T-helper 9 cell (primary cell): ENCODE results near the gene PPIL6.
A peak's percentile ranks its signal among the peaks of the same experiment; 100 is the strongest.
"Not testable (repeated sequence)": the region's sequence is repeated elsewhere in the genome, so short reads cannot be mapped to it uniquely, and the experiment has no call there.

Source experiments
- DNase-seq: peaks from one replicate; pipeline ENCODE4 v3.0.0-alpha.2; 2020

PPIL6 gene

GRCh38 chr6:109393157-109393885 lies 47.1 kb downstream of the PPIL6 start:
- DNase-seq = no peak

DNA sequence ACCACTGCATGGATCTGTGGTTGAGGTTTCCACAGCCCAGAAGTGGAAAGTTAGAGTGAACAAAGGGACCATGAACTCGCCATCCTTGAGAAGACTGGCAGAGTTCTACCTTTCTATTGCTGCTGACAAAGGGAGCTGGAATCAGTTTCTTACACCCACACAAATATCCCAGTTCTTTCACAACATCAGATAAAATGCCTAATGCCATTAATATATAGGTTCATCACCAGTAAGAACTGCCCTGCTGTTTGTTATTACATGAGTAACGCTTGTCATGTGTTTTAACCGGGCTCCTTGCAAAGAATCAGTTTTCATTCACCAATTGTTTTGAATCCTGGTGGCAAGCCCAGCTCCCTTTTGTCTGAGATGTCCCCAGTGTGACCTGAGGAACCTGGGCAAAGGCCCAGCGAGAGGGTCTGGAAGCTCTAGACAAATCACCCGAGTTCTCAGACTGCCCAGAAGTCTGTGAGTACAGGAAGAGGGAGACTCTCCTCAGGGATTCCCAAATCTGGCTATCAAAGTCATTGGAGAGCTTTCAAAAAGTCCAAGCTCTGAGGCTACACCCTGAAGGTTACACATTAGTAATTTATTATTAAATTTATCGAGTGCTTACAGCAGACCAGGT lies 50.7 kb downstream of the PPIL6 start:
- DNase-seq = no peak

DNA sequence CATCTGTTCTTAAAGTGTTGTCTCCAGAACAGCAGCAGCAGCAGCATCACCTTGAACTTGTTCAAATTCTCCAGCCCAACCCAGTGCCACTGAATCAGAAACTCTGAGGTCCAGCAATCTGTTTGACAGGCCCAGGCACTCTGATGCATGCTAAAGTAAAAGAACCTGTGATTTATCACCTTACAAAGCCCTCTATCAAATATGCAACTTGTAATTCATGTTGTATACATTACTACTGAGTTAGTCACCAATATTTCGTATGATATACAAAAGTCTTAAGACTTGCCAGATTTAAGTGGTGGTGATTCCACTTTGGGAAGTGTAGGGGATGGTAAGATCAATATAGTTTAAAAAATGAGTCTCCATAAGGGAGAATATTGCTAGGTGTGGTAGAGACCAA lies 52.2 kb downstream of the PPIL6 start:
- DNase-seq = no peak

- no peak for DNase-seq
Observed at GRCh38 chr6:109383438-109383940, 56.9 kb downstream of the PPIL6 start.

DNA sequence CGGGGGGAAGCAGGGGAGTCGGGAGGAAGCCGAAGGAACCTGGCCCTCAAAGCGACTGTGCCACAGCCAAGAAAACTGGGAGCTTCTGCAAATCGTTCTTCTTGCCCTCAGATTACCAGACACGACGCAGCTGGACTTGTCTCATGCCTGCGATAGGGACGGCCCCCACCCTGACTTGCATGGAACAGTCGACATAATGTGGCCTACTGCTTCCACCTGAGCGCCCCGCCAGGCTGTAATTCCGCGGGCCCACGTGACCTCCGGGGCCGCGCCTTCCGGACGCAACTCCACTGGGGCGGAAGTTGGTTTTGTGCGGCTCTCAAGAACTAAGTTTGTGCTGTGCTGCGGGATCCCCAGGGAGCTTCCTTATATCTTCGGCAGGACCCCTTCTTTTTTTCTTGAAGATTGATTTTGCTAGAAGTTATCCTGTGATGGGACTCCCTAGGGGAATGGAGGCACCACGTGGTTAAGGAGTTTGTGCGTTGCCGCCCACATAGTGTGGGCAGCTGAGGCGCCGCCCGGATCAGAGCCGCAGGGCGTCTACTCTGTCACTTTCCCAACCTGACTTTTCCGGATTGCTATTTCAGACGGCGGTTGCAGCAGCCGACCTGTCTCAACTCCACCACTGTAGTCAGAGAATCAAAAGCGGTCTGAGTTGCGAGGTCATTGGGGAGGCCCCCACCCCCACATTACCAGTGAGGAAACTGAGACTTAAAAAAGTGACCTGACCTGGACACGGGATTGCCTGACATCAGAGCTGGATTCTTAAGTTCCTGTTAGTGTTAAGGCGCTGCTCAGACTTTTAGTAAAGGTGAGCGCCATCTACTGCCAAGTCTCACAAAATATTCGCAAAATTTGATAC lies 57.6 kb downstream of the PPIL6 start:
- DNase-seq = peak; percentile 86

DNA sequence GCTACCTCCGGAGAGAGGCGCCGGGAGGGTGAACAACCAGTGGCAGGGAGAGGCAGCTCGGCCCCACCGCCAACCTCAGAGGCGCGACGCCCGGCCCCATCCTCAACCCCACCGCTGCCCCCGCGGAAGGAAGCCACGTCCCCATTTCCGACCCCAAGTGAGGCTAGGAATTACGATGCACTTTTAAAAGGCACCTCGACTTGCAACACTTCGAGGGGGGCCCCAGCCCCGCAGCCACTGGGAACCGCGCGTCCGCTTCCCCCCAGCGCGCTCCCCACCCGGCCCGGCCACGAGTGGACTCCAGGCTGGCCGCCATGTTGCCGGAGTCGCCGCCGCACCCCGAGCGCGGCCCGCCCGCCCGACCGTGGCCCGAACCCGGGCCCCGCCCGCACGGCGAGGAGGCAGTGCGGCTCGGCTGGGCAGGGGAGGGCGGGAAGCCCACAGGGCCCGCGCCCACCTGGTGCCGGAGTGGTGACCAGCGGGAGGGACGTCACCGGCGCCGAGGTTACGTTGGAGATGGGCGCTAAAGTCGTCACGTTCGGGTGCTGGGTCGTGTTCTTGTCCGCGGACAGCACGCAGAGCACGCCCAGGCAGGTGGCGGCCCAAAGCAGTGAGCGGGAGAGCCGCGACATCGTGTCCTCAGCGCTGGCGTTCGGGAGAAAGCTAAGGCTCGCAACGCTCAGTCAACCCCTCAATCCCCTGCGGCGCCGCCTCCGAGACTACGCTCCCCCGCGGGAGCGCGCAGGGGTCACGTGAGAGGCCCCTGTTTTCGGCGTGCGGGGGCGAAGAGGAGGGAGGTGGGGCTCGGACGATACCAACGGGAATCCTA lies 58.5 kb downstream of the PPIL6 start, which contains the start of gene CD164:
Gene CD164 (minus strand): TSS at position 721 of the 829 bp plus-strand sequence. CDS start 89 bp downstream, at position 632.
- peak; percentile 93 for DNase-seq

GRCh38 chr6:109381061-109381746 lies 59.2 kb downstream of the PPIL6 start:
- DNase-seq = no peak

DNA sequence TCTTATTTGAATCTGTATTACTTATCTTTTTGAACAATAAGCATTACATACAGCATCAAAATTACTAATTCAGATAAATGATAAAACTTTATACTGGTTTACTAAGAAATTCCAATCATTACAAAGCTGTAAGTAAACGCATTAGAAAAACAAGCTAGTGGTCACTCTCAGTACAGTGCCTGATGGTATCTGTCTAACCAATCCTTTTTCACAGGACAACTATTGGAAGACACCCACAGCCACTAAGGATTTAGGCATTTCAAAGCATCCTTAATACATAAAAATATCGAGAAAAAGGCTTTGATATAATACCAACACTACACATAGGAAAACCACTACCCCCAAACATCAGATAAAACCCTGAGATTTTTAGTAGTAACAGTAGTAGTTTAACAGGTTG lies 60.7 kb downstream of the PPIL6 start:
- no peak for DNase-seq

DNA sequence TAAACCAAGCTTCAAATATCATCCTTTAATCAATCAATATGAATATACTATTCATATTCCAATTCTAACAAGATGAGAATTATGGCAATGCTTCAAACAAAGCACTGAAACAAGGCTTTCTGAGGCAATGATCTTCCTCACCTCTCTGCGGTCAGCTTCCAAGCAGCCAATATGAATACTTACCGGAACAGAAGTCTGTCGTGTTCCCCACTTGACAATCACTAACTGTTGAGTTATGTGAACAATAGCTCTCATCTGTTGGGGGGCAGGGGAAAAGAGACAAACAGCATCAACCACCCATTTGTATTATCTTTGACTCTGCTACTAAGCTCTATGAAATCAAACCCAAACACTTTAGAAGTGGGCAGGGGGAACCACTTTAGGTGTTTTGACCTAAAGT lies 62.7 kb downstream of the PPIL6 start:
- no peak for DNase-seq

- DNase-seq = no peak
Observed at GRCh38 chr6:109374326-109374892, 66.0 kb downstream of the PPIL6 start.

DNA sequence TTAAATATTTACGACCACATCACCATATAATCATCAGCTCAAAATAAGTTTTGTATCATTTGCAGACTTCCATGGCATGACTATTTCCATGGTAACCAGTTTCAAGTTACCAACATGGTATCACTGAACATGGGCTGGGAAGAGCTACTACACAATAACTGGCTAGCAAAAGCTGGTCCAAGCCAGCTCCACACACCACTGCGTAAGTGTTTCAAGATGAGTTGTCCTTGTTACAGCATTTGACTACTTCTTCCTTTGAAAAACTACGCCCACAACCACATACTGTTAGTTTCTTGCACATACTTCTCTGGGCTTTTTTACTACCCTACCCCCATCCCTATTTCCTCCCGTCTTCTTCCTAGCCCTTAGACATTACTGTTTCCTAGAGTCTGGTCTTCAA lies 66.7 kb downstream of the PPIL6 start:
- DNase-seq = no peak

DNA sequence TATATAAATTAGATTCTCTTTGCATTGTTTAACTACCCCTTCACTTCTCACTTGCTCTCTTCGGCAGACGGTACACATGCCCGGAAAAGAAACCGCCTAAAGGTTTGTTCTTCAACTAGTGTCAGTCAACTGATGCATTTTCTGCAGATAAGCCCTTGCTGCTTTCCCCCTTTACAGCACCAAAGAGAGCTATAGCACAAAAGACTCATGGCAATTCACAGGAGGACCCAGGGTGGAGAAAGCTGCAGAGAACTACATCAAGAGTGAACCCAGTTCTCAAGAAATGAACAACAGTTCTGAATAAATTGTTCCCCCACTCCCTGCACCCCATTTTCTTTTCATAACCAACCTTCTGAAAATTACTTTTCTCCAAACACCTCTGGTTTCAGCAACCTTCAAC lies 67.1 kb downstream of the PPIL6 start:
- DNase-seq = no peak

DNA sequence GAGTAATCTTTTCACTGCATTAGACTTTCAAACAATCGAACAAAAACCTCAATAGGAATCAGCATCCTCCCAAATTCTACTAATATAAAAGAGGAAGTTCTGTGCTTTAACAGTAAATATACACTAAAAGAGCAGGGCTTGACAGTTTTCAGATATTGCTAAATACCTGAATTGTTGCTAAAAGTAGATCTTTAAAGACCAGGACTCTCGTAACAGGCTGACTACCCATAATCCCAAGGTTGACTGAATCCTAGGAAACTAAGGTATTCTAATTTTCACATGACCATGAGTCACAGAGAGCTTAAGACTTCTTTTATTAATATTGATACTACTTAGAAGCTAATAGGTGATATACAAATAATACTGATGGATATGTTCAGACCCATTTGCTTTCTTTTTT lies 68.3 kb downstream of the PPIL6 start:
- DNase-seq = no peak

DNA sequence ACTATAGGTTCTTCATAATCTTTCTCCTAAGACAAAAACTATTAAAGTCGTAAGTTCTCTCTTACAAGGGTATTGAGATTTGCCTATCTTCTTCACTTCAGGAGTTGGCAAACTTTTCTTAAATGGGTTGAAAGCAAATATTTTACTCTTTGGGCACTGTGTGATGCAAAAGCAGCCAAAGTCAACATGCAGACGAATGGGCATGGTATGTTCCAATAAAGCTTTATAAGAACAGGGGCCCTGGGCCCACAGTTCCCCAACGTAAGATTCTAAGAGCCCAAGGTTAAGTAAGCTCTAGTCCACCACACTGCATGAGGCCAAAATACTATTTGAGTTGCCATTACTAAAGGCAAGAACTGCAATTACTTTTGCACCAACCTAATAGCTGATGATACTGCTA lies 69.6 kb downstream of the PPIL6 start:
- DNase-seq = no peak

DNA sequence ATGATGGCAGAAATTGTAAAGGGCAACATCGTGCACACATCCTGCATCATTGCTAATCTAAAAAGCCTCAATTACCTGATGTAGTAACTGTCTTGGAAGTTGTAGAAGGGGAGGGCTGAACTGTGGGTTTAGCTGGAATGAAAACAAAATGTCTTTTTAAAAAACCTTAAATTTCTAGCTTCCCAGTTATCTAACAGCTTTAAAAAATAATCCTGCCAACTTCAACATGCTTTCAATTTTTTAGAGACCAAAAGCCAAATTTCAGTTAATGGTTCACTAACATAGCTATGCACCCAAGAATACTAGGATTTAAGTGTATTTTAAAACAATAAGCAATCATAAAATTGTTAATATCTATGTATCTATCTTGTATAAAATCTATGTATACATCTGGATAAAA lies 70.1 kb downstream of the PPIL6 start:
- no peak for DNase-seq

DNA sequence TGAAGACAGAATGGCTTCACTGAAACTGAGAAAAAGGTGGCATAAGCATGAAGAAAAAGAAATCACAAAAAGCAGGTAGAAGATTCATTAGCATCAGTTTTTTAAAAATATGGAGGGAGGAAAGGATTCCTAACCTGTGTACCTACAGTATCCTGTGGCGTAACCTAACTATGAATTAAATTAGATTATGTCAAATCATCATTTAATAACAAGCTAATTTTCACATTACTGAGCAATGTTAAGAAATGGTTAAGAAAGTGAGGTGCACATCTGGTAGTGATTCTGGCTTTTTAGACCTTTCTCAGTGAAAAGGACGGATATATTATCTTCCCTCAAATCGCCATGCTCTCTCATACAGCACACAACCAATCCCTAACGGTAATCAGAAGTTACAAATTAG lies 70.7 kb downstream of the PPIL6 start:
- no peak for DNase-seq

DNA sequence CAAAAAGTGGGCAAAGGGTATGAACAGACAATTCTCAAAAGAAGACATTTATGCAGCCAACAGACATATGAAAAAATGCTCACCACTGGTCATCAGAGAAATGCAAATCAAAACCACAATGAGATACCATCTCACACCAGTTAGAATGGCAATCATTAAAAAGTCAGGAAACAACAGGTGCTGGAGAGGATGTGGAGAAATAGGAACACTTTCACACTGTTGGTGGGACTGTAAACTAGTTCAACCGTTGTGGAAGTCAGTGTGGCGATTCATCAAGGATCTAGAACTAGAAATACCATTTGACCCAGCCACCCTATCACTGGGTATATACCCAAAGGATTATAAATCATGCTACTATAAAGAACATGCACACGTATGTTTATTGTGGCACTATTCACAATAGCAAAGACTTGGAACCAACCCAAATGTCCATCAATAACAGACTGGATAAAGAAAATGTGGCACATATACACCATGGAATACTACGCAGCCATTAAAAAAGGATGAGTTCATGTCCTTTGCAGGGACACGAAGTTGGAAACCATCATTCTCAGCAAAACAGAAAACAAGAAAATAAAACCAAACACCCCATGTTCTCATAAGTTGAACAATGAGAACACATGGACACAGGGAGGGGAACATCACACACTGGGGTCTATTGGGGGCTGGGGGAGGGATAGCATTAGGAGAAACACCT lies 75.9 kb downstream of the PPIL6 start:
- not testable (repeated sequence) for DNase-seq

- no peak for DNase-seq
Observed at GRCh38 chr6:109363753-109364152, 76.7 kb downstream of the PPIL6 start.

GRCh38 chr6:109362102-109362884 lies 78.1 kb downstream of the PPIL6 start:
- no peak for DNase-seq

DNA sequence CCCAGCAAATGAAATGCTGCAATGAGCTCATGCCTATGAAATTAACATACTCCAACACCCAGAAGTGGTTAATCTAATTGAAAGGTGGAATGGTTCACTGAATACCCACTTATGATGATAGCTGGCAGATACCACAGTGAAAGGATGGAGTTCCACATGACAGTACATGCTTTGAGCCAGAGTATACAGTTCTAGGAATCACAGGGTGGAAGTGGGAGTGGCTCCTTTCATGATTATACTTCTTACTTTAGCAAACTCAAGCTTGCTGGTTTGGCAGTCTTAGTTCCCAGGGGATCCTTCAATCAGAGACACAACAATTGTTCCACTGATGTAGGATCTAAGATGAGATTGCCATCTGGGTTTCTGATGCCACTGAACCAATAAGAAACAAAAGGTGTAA lies 79.6 kb downstream of the PPIL6 start:
- no peak for DNase-seq
